H1 (cell line): Measurements from ENCODE around the gene FBLIM1. TPM values are rescaled to one million over a fixed set of nuclear protein-coding genes. Genes with fewer than 3 reads are reported as not detected.

Source experiments
- CTCF ChIA-PET: fragments of 300-600 bp; sonication (Branson Sonifier 250); formaldehyde crosslinking; loops from one replicate; lab custom pipeline; 2021; ENCODE audit not compliant: partially characterized antibody; lab: Charles Lee
- POLR2A ChIA-PET: fragments of 300-600 bp; sonication (Branson Sonifier 250); formaldehyde crosslinking; loops from one replicate; lab custom pipeline; 2021; ENCODE audit warnings: inconsistent platforms; ENCODE audit not compliant: partially characterized antibody; lab: Charles Lee
- DNase-seq, 2 experiments: peaks; one replicate each; pipeline versions ENCODE4 v3.0.0 to v3.0.0-alpha.2; 2010 to 2022; ENCODE audit warnings: low spot score in 2 of 2, low read depth in 1 of 2, mixed read lengths in 1 of 2
- FAIRE-seq: peaks from 2 replicates; lab custom pipeline; 2011; peaks lifted over from hg19 to GRCh38; lab: Jason Lieb, UNC
- H2AFZ ChIP-seq: 2 replicates; pipeline ENCODE4 v1.8.1; 2012; ENCODE audit warnings: low read length, inconsistent platforms
- H2AK5ac ChIP-seq: 2 replicates; pipeline ENCODE4 v1.6.1; 2013; ENCODE audit warnings: low read depth, low read length
- H2BK120ac ChIP-seq: replicated peaks from 2 replicates; pipeline ENCODE3; 2013; ENCODE audit warnings: low read depth, low read length, inconsistent platforms
- H2BK12ac ChIP-seq: 2 replicates; pipeline ENCODE4 v1.6.1; 2013; ENCODE audit warnings: low read depth, low read length
- H2BK15ac ChIP-seq: 2 replicates; pipeline ENCODE4 v1.6.1; 2013; ENCODE audit warnings: low read length
- H2BK20ac ChIP-seq: 2 replicates; pipeline ENCODE4 v1.6.1; 2013; ENCODE audit warnings: low read length
- H2BK5ac ChIP-seq: 2 replicates; pipeline ENCODE4 v1.6.1; 2013; ENCODE audit warnings: low read depth, low read length
- H3K14ac ChIP-seq: 2 replicates; pipeline ENCODE4 v1.6.1; 2013; ENCODE audit warnings: inconsistent platforms; ENCODE audit not compliant: insufficient read length
- H3K18ac ChIP-seq: 2 replicates; pipeline ENCODE4 v1.6.1; 2013; ENCODE audit warnings: low read length; ENCODE audit errors: extremely low read depth
- H3K23ac ChIP-seq: 2 replicates; pipeline ENCODE4 v1.6.1; 2013; ENCODE audit warnings: inconsistent platforms; ENCODE audit not compliant: insufficient read length
- H3K23me2 ChIP-seq: 2 replicates; pipeline ENCODE4 v1.6.1; 2013; ENCODE audit warnings: low read depth, low read length
- H3K27ac ChIP-seq: 2 replicates; pipeline ENCODE4 v1.6.1; 2011; ENCODE audit warnings: low read depth, low read length, inconsistent platforms
- H3K27me3 ChIP-seq, 4 experiments: replicated peaks in 1 of 4; 1 replicate in 1 of 4; 2 replicates in 3 of 4; pipeline versions ENCODE4 v1.6.1 to v1.8.1; 2011 to 2013; ENCODE audit warnings: low read length in 3 of 4, mild to moderate bottlenecking in 3 of 4, inconsistent platforms in 2 of 4, mixed read lengths in 2 of 4, moderate library complexity in 1 of 4; ENCODE audit not compliant: control insufficient read depth in 3 of 4, insufficient read depth in 3 of 4; ENCODE audit errors: extremely low read depth in 1 of 4
- H3K36me3 ChIP-seq, 4 experiments: 2 replicates each; pipeline versions ENCODE4 v1.6.1 to v1.8.1; 2011 to 2013; ENCODE audit warnings: mild to moderate bottlenecking in 4 of 4, low read length in 3 of 4, moderate library complexity in 2 of 4, control low read depth in 1 of 4, inconsistent platforms in 1 of 4; ENCODE audit not compliant: insufficient read depth in 4 of 4, control insufficient read depth in 2 of 4
- H3K4ac ChIP-seq: replicated peaks from 2 replicates; pipeline ENCODE3; 2013; ENCODE audit warnings: low read length, low read depth, mixed read lengths, inconsistent platforms; ENCODE audit not compliant: insufficient read length
- H3K4me1 ChIP-seq, 4 experiments: replicated peaks in 1 of 4; 1 replicate in 1 of 4; 2 replicates in 3 of 4; pipeline versions ENCODE4 v1.6.1 to v1.8.1; 2011 to 2013; ENCODE audit warnings: low read length in 3 of 4, inconsistent platforms in 2 of 4, mixed read lengths in 1 of 4; ENCODE audit not compliant: insufficient read depth in 4 of 4, control insufficient read depth in 3 of 4
- H3K4me2 ChIP-seq, 2 experiments: 2 replicates each; pipeline versions ENCODE4 v1.6.1 to v1.8.1; 2011 to 2013; ENCODE audit warnings: low read depth in 2 of 2, low read length in 2 of 2, control low read depth in 1 of 2, inconsistent platforms in 1 of 2, mild to moderate bottlenecking in 1 of 2; ENCODE audit not compliant: insufficient read depth in 1 of 2
- H3K4me3 ChIP-seq, 4 experiments: fragments of 200-600, 300-600 bp in 1 of 4; sonication (generic), shearing (Covaris generic), sonication (Bioruptor Twin) in 1 of 4; 2 replicates each; pipeline versions ENCODE4 v1.5.1 to v1.8.1; 2011 to 2016; ENCODE audit warnings: low read length in 4 of 4, low read depth in 3 of 4, control low read depth in 2 of 4, inconsistent platforms in 2 of 4, mild to moderate bottlenecking in 2 of 4, mixed read lengths in 1 of 4, moderate library complexity in 1 of 4; ENCODE audit not compliant: insufficient read depth in 2 of 4; ENCODE audit errors: extremely low read depth in 1 of 4
- H3K56ac ChIP-seq: replicated peaks from 2 replicates; pipeline ENCODE3; 2013; ENCODE audit warnings: low read depth, mild to moderate bottlenecking, mixed read lengths, low read length, inconsistent platforms; ENCODE audit not compliant: insufficient read length
- H3K79me1 ChIP-seq: 2 replicates; pipeline ENCODE4 v1.6.1; 2013; ENCODE audit warnings: low read depth, low read length, control low read depth
- H3K79me2 ChIP-seq, 2 experiments: 2 replicates each; pipeline versions ENCODE4 v1.6.1 to v1.8.1; 2012 to 2013; ENCODE audit warnings: low read length in 2 of 2, mild to moderate bottlenecking in 2 of 2, inconsistent platforms in 1 of 2; ENCODE audit not compliant: insufficient read depth in 2 of 2, control insufficient read depth in 1 of 2
- H3K9ac ChIP-seq, 4 experiments: replicated peaks in 1 of 4; 1 replicate in 1 of 4; 2 replicates in 3 of 4; pipeline versions ENCODE4 v1.6.1 to v1.8.1; 2011 to 2013; ENCODE audit warnings: low read depth in 3 of 4, low read length in 3 of 4, control low read depth in 2 of 4, mild to moderate bottlenecking in 2 of 4, moderate library complexity in 2 of 4, inconsistent platforms in 1 of 4; ENCODE audit errors: extremely low read depth in 1 of 4
- H3K9me3 ChIP-seq, 2 experiments: 2 replicates each; pipeline versions ENCODE4 v1.6.1 to v1.8.1; 2012 to 2013; ENCODE audit warnings: mild to moderate bottlenecking in 2 of 2, moderate library complexity in 2 of 2, control low read depth in 1 of 2, inconsistent platforms in 1 of 2, low read depth in 1 of 2, low read length in 1 of 2, mixed read lengths in 1 of 2; ENCODE audit not compliant: insufficient read depth in 2 of 2
- H4K20me1 ChIP-seq, 2 experiments: replicated peaks in 1 of 2; 2 replicates each; pipeline versions ENCODE3 to v1.8.1; 2011 to 2013; ENCODE audit warnings: inconsistent platforms in 2 of 2, low read length in 2 of 2, mild to moderate bottlenecking in 1 of 2; ENCODE audit not compliant: insufficient read depth in 2 of 2, control insufficient read depth in 1 of 2
- H4K5ac ChIP-seq: 2 replicates; pipeline ENCODE4 v1.6.1; 2013; ENCODE audit warnings: low read length, low read depth, mixed read lengths, inconsistent platforms; ENCODE audit not compliant: insufficient read length
- H4K8ac ChIP-seq: 2 replicates; pipeline ENCODE4 v1.8.0; 2013; ENCODE audit warnings: mild to moderate bottlenecking, moderate library complexity, low read length, inconsistent platforms; ENCODE audit not compliant: insufficient read depth; ENCODE audit errors: extremely low read depth
- H4K91ac ChIP-seq: replicated peaks from 2 replicates; pipeline ENCODE3; 2013; ENCODE audit warnings: low read length, mixed read lengths, inconsistent platforms; ENCODE audit not compliant: insufficient read length
- EGR1 ChIP-seq: IDR thresholded peaks from 2 replicates; pipeline ENCODE4 v1.6.1; 2011; ENCODE audit warnings: low read depth, low read length, borderline replicate concordance
- SIRT6 ChIP-seq: IDR thresholded peaks from one replicate; pipeline ENCODE4 v1.7.1; 2012; ENCODE audit warnings: low read length, inconsistent platforms
- SIX5 ChIP-seq: IDR thresholded peaks from 2 replicates; pipeline ENCODE4 v1.6.1; 2011; ENCODE audit warnings: mild to moderate bottlenecking, low read depth, low read length
- WGBS, 2 experiments: shearing (Covaris generic) in 1 of 2; methylation state at CpG; one replicate each; pipeline versions ENCODE4 v1.1.6 to v1.1.7; 2013 to 2015; ENCODE audit warnings: low lambda C conversion rate in 2 of 2, mixed read lengths in 2 of 2, inconsistent platforms in 1 of 2, low coverage in 1 of 2, missing lambda C conversion rate in 1 of 2; ENCODE audit not compliant: insufficient replicate concordance in 2 of 2, insufficient coverage in 1 of 2, insufficient read length in 1 of 2; ENCODE audit errors: extremely low coverage in 1 of 2, missing lambda C conversion rate in 1 of 2; 5-methylcytosine and 5-hydroxymethylcytosine counted together
- polyA plus RNA-seq, 7 experiments: library from polyadenylated mRNA; depleted of rRNA in 3 of 7; stranded (reverse) in 5 of 7; unstranded in 2 of 7; fragments of >200 nt in 5 of 7; fragments of 200-250 nt in 2 of 7; gene quantifications; 1 replicate in 5 of 7; 2 replicates in 1 of 7; 4 replicates in 1 of 7; pipeline versions ENCODE4 v1.2.1 to v1.2.3, GENCODE V29; 2011 to 2013; ENCODE audit warnings: missing spikeins in 2 of 7, mixed read lengths in 2 of 7
- total RNA-seq: library from RNA; stranded (reverse); fragmentation: NEBNext Ultra II Directional; extraction: Animal tissue kit (Norgen Biotek cat#: 25700); gene quantifications from 2 replicates; pipeline ENCODE4 v1.2.1, GENCODE V29; 2021

Gene FBLIM1
- total and polyA plus RNA-seq, 2 of the 8 experiments (the other 6 are each of a cell fraction or from before 2014, with no cell fraction given): 66.6 to 66.7 TPM

- DNase-seq (no peak), FAIRE-seq (no peak)
- Histone ChIP-seq H3K36me3 (no peaks in the 10 kb centered on the region), H3K79me1 (no peaks in the 10 kb centered on the region), H4K5ac (no peak overlapping the region), H4K8ac (no peak overlapping the region), H3K9me3 (no peaks in the 10 kb centered on the region), H2BK5ac (no peak overlapping the region), H4K20me1 (no peaks in the 10 kb centered on the region), H3K27me3 (no peaks in the 10 kb centered on the region), H3K4me2 (no peak overlapping the region), H3K9ac (no peak overlapping the region), H2BK20ac (no peak overlapping the region), H3K4me1 (peaks cover 0 to 4% (median 2%) of the 10 kb centered on the region in 4 experiments; a peak in 2 of 7 replicates), H3K4me3 (no peak overlapping the region), H2AFZ (no peak overlapping the region), H4K91ac (no peak overlapping the region), H3K18ac (no peak overlapping the region), H3K79me2 (no peaks in the 10 kb centered on the region), H3K23me2 (no peaks in the 10 kb centered on the region), H2BK15ac (no peak overlapping the region), H2BK12ac (no peak overlapping the region), H3K4ac (no peak overlapping the region), H2BK120ac (no peak overlapping the region), H2AK5ac (no peak overlapping the region), H3K14ac (no peak overlapping the region), H3K56ac (no peak overlapping the region), H3K27ac (no peak overlapping the region), H3K23ac (no peak overlapping the region)
- TF ChIP-seq SIRT6 (no peak), EGR1 (no peak), SIX5 (no peak)
- 91% methylated on average over 10 of the region's 10 CpGs; no CpG with 5 or more reads in 1 of the 2 experiments for WGBS, 2 experiments
- POLR2A ChIA-PET: interaction anchor here (0.7 kb wide), 1 partner anchor 40 kb away, joined by 3 read pairs; the partner anchor contains the start of gene SPEN
- CTCF ChIA-PET: interaction anchor here (0.9 to 1.8 kb wide), 5 partner anchors 8 to 144 kb away, joined by 3 to 6 read pairs (median 3); no protein-coding TSS in a partner anchor
Observed at GRCh38 chr1:15807121-15807520, 48.5 kb downstream of the FBLIM1 start.
